Measurements from ENCODE around the gene CLDN14. TPM values are rescaled to one million over a fixed set of nuclear protein-coding genes. Genes with fewer than 3 reads are reported as not detected.

The CLDN14 gene
- total RNA-seq, 3 donors from 2014 or later = not detected

- Histone ChIP-seq H3K4me3 (no peak overlapping the region), H3K9me3 (no peaks in the 10 kb centered on the region), H3K27ac (no peak overlapping the region), H3K4me1 (no peaks in the 10 kb centered on the region), H3K36me3 (no peaks in the 10 kb centered on the region), H3K27me3 (no peaks in the 10 kb centered on the region)
- TF ChIP-seq POLR2A (IDR thresholded peaks at IDR 0.05) = no peak
- TF ChIP-seq POLR2AphosphoS5 (IDR thresholded peaks at IDR 0.05) = no peak
- TF ChIP-seq CTCF (IDR thresholded peaks at IDR 0.05) = no peak
- intact Hi-C loops (cut with DNase I; ENCODE audit: low total_unique reads) = no loop called here
- no peak for DNase-seq (ENCODE audit: low spot score in 2 of 2)
Measured at GRCh38 chr21:36425286-36425685, 54.6 kb downstream of the CLDN14 start.

- Histone ChIP-seq H3K27me3 (no peaks in the 10 kb centered on the region), H3K4me1 (no peaks in the 10 kb centered on the region), H3K36me3 (no peaks in the 10 kb centered on the region), H3K27ac (no peak overlapping the region), H3K9me3 (no peaks in the 10 kb centered on the region), H3K4me3 (no peak overlapping the region)
- no peak for DNase-seq (ENCODE audit: low spot score in 2 of 2)
- TF ChIP-seq POLR2AphosphoS5 (IDR thresholded peaks at IDR 0.05) (no peak), CTCF (IDR thresholded peaks at IDR 0.05) (no peak), POLR2A (IDR thresholded peaks at IDR 0.05) (no peak)
- intact Hi-C loops (cut with DNase I; ENCODE audit: low total_unique reads) = no loop called here
Measured at GRCh38 chr21:36424592-36424991, 55.3 kb downstream of the CLDN14 start.

- DNase-seq (ENCODE audit: low spot score in 2 of 2) = no peak
- Histone ChIP-seq H3K4me1 (no peaks in the 10 kb centered on the region), H3K4me3 (no peak overlapping the region), H3K36me3 (no peaks in the 10 kb centered on the region), H3K27ac (no peak overlapping the region), H3K27me3 (no peaks in the 10 kb centered on the region), H3K9me3 (no peaks in the 10 kb centered on the region)
- TF ChIP-seq POLR2A (IDR thresholded peaks at IDR 0.05) (no peak), POLR2AphosphoS5 (IDR thresholded peaks at IDR 0.05) (no peak), CTCF (IDR thresholded peaks at IDR 0.05) (no peak)
- intact Hi-C loops (cut with DNase I; ENCODE audit: low total_unique reads) = no loop called here
Measured at GRCh38 chr21:36423771-36424433, 56.0 kb downstream of the CLDN14 start.

GRCh38 chr21:36422279-36423098, 57.4 kb downstream of the CLDN14 start:
- intact Hi-C loops (cut with DNase I; ENCODE audit: low total_unique reads) = no loop called here
- peak in 1 of 2 donors; percentile 55 for DNase-seq (ENCODE audit: low spot score in 2 of 2)
- Histone ChIP-seq H3K4me3 (no peak overlapping the region), H3K27me3 (no peaks in the 10 kb centered on the region), H3K27ac (no peak overlapping the region), H3K4me1 (no peaks in the 10 kb centered on the region), H3K9me3 (no peaks in the 10 kb centered on the region), H3K36me3 (no peaks in the 10 kb centered on the region)
- TF ChIP-seq CTCF (IDR thresholded peaks at IDR 0.05) (peak in 1 of 3 donors; percentile 31), POLR2AphosphoS5 (IDR thresholded peaks at IDR 0.05) (no peak), POLR2A (IDR thresholded peaks at IDR 0.05) (no peak)
